NCI-H1092 treated with DMSO at 0.1 percent for 48 hours (cell line): ENCODE data around the gene CCSER1.
"Not testable (repeated sequence)": the region's sequence is repeated elsewhere in the genome, so short reads cannot be mapped to it uniquely, and the experiment has no call there.

ENCODE experiments used
- DNase-seq: peaks from one replicate; lab custom pipeline; 2025; lab: John Stamatoyannopoulos, UW

Gene CCSER1

GRCh38 chr4:91373546-91373945 is 1246.4 kb downstream of the CCSER1 start:
- DNase-seq = no peak

GRCh38 chr4:91405431-91405830 is 1278.2 kb downstream of the CCSER1 start:
- not testable (repeated sequence) for DNase-seq

- no peak for DNase-seq
These were observed 1294.8 kb downstream of the CCSER1 start for GRCh38 chr4:91422011-91422410.

- no peak for DNase-seq
These were observed 1299.5 kb downstream of the CCSER1 start for GRCh38 chr4:91426725-91427124.

GRCh38 chr4:91427171-91427570 is 1300.0 kb downstream of the CCSER1 start:
- no peak for DNase-seq

GRCh38 chr4:91434631-91435030 is 1307.4 kb downstream of the CCSER1 start:
- no peak for DNase-seq

GRCh38 chr4:91436556-91436955 is 1309.4 kb downstream of the CCSER1 start:
- no peak for DNase-seq

- no peak for DNase-seq
These were observed 1320.0 kb downstream of the CCSER1 start for GRCh38 chr4:91447168-91447567.

- DNase-seq = no peak
These were observed 1321.6 kb downstream of the CCSER1 start for GRCh38 chr4:91448668-91449330.

GRCh38 chr4:91454111-91454510 is 1326.9 kb downstream of the CCSER1 start:
- no peak for DNase-seq

GRCh38 chr4:91462566-91462965 is 1335.4 kb downstream of the CCSER1 start:
- not testable (repeated sequence) for DNase-seq

- DNase-seq = no peak
These were observed 1343.5 kb downstream of the CCSER1 start for GRCh38 chr4:91470671-91471070.

GRCh38 chr4:91471280-91471679 is 1344.1 kb downstream of the CCSER1 start:
- no peak for DNase-seq

GRCh38 chr4:91472046-91472445 is 1344.9 kb downstream of the CCSER1 start:
- DNase-seq = no peak

GRCh38 chr4:91485415-91485814 is 1358.2 kb downstream of the CCSER1 start:
- no peak for DNase-seq

- DNase-seq = no peak
These were observed 1361.8 kb downstream of the CCSER1 start for GRCh38 chr4:91488946-91489345.

GRCh38 chr4:91497892-91498291 is 1370.7 kb downstream of the CCSER1 start:
- no peak for DNase-seq

GRCh38 chr4:91502365-91502764 is 1375.2 kb downstream of the CCSER1 start:
- DNase-seq = no peak

GRCh38 chr4:91513326-91513725 is 1386.1 kb downstream of the CCSER1 start:
- no peak for DNase-seq

- no peak for DNase-seq
These were observed 1392.0 kb downstream of the CCSER1 start for GRCh38 chr4:91519155-91519554.

GRCh38 chr4:91525621-91526020 is 1398.4 kb downstream of the CCSER1 start:
- no peak for DNase-seq

GRCh38 chr4:91527056-91527455 is 1399.9 kb downstream of the CCSER1 start:
- no peak for DNase-seq

GRCh38 chr4:91567594-91567993 is 1440.4 kb downstream of the CCSER1 start:
- DNase-seq = no peak

- no peak for DNase-seq
These were observed 1450.7 kb downstream of the CCSER1 start for GRCh38 chr4:91577864-91578263.
